HG03064 (cell line): Measurements from ENCODE around the gene ACTBL2.
"Not testable (repeated sequence)": the region's sequence is repeated elsewhere in the genome, so short reads cannot be mapped to it uniquely, and the experiment has no call there.

Experiments
- ATAC-seq: cut with Tn5 transposase; IDR thresholded peaks from one replicate; pipeline ENCODE4 v1.9.1; 2021; ENCODE audit warnings: low read depth; ENCODE audit not compliant: unreplicated experiment

ACTBL2 gene

DNA sequence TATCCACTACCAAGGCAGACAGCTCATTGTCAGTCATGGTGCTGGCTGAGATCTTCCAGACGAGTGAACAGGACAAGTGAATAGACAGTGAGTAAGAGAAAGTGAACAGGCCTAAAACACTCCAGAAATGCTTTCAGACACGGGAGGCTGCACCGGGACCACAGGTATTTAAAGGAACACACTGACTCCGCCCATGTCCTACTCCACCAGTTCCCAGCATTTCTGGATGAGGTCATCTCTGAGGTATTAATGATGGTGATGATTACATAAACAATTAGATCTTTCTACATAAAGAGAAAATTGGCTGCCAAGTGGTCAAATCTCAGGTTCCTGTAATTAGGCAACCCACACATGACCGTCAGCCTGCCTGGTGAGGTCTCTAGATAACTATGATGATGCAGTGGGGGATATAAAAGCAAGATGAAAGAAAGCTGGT, at the start of gene ACTBL2:
Gene ACTBL2, minus strand, starts transcription at position 141 of the 436 bp plus-strand sequence. Its CDS starts 104 bp downstream, at position 37.
- ATAC-seq: no peak

DNA sequence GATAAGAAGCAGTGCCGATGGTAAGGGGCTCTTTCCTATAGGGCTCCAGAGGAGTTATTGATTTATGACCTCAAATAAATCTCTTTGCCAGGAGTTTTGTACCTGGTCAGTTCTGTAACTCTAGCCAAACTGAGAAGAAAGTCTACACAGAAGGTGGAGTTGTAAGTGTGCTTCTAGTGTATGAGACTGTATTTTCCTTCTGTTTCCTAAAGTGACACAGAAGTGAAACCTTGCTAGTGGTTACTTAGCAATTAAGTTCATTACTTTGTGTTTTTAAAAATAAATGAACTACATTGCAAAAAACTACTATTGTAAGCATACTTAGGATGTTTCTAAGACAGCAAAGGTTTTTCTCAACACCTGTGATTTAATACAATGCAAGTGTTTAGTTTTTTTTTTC, 48.7 kb upstream of the ACTBL2 start:
- ATAC-seq: no peak

DNA sequence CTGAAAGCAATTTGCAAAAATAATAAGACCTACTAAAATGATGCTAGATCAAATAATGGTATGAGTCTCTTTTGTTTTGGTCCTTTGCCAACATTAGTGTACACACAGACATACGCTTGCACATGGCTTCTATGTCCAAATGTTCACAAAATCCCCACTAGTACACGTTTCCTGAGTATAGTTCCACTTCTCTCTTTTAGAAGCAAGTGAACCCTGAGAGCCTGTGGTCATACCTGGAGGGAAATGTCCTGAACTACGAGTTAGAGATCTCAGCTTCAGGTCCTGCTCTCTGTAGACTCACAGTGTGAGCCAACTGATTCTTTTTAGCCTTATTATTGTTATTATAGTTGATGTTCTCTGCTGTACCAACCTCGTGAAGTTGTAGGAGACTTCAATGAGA, 47.3 kb upstream of the ACTBL2 start:
- no peak for ATAC-seq

DNA sequence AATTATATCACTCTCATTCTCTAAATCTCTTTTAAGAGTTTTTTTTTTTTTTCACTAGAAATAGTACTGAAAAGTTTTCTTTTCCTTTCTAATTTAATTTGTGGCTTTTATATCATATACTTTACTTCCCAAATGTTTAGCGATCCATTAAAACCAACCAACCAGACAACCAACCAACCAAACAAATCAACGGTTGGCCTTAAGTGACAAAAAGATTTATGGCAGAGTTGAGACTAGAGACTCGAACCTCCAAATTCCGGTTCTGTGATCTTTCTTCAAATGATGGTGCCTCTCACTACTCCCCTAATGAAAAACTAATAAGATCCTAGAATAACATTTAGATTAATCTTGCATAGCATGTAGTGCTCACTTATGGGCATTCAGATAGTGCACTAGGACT, 45.3 kb upstream of the ACTBL2 start:
- ATAC-seq: no peak

DNA sequence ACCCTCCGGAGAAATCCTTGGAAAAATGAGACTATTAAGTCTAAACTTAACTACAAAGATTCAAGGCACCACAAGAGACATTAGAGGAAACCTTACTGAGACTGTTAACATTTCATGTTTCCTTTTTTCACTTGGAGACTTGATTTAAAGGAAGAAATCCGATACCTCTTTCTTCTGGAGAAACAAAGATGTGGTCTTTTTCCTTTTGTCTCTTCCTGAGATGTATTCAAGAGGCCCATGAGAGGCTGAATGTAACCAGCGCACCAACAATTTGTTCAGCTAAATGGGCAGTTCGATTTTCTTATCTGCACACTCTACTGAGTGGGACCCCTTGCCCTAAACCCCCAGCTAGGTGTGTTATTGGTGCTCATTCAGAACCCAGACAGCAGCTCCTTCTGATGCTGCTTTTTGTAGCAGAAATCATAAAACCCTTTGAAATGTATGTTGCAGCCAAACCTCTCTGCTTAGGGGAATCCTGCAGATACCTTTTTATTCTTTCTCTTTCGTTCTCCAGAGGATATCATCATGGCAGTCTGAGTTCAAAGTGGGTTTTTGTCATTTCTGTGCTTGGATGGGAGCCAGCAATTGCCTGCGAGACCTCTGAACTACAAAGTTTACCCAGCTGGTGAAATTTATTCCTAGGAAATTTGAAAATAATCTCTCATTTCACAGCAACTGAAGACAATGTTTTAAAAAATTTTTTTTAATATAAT, 41.9 kb upstream of the ACTBL2 start:
- ATAC-seq: no peak

DNA sequence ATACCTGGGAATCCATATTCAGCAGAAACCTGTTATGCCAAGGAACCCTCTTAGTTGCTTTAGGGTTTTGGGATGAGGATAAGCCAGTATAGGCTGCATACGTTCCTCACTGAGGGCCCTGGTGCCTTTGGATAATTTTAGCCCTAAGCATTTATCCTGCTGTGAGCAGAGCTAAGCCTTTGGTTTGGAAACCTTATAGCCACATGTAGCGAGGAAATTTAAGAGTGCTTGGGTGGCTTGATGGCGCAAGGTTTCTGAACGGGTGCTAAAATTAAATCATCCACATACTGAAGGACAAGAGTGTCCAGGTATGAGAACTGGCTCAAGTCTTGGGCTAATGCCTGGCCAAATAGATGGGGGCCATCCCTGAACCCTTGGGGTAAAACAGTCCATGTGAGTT, 39.9 kb upstream of the ACTBL2 start:
- ATAC-seq: not testable (repeated sequence)

DNA sequence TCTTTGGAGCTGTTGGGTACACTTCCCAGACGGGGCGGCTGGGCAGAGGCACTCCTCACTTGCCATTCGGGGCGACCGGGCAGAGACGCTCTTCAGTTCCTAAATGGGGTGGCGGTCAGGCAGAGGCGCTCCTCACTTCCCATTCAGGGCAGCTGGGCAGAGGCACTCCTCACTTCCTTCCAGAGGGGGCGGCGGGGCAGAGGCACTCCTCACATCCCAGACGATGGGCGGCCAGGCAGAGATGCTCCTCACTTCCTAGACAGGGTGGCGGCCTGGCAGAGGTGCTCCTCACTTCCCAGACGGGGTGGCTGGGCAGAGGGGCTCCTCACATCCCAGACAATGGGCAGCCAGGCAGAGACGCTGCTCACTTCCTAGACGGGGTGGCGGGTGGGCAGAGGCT, 35.8 kb upstream of the ACTBL2 start:
- ATAC-seq: not testable (repeated sequence)

DNA sequence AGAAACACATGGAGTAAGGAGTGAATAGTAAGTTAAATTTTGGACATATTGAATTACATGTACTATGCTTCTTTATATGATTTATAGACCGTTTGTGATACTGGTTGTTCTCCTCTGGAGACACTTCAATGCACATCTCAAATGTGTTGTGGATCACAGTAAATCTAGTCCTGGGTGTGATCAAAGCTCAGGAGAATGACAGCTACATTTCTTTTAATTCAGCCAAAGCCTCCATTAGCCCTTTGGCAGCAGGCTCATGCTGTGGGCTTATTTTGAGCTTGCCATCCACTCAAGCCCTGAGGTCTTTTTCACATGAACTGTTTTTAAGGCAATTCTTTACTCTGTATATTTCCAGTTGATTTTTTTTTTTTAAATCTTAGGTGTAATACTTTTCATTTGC, 34.6 kb upstream of the ACTBL2 start:
- no peak for ATAC-seq

DNA sequence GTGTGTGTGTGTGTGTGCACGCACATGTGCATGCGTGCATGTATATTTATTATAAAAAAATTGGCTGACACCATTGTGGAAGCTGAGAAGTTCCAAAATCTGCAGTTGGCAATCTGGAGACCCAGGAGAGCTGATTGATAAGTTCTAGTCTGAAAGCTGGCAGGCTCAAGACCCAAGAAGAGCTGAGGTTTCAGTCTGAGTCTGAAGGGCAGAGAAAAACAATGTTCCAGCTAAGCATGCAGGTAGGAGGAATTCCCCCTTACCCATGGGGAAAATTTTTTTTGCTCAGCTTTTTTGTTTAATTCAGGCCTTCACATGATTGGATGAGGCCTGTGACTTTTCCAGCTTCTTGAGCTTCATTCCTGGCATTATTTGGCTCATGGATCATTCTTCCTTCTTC, 31.2 kb upstream of the ACTBL2 start:
- no peak for ATAC-seq

DNA sequence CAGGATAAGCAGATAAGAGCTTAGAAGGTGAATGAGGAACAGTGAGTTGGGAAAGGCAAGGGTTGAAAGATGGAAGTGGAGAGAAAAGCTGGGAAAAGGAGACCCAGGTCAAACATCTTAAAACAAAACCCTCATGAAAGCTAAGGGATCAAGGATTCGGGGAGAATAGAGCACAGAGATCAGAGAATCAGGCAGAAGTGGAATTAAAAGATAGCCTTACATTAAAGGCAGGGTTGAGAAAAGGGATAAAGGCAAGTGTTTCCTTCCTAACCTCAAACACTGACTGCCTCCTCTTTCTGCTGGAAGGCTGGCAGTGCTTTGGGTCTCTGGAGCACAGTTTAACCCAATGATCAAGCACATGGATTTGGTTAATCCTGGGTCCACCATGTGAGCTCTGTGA, 28.7 kb upstream of the ACTBL2 start:
- no peak for ATAC-seq

DNA sequence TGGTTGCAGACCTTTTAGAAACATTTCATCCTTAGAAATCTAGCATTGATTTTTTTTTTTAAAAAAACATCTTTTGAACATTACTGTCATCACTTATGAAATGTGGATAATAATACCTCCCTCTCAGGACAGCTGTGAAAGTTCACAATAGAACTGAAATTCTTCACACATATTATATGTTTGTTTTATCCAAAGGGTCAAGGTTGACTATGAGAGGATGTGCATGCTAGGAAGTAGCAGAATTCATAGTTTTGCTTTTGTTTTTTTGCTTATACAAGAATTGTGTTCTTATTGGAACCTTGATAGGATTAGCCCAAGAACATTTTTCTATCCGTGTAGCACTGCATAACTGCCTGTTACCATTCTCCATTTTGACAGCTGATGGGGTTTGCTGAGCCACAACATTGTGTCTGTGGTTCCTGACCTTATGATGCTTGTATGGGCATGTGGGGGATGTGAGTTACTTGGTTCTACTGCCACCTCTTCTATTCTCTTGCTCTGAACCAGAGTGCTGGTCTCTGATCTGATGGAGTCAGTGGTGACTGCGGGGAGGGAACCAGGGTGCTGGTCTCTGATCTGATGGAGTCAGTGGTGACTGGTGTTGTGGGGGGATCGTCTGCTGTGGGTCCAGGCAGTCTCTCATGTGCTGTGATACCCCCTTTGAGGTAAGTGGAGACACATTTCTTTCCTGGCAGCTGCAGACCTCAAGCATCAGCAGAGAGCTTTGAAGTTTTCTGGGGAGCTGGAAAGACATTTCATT, 27.1 kb upstream of the ACTBL2 start:
- no peak for ATAC-seq

DNA sequence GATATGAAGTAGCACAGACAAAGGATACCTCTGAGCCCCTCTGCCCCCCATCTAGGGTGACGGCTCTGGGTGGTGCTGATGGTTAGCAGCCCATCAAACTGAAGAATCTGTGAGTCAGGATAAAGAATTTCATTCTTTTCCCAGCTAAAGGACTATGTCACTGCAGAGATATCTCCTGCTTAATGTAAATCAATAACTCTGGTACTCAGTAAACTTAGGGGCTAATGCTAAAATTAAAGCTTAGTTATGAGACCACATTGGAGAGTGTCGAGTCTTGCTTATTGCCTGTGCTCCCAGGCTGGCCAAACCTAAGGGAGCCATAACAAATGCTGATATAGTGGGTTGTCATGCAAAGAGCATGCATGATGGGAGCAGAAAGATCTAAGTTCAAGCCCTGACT, 25.6 kb upstream of the ACTBL2 start:
- no peak for ATAC-seq

DNA sequence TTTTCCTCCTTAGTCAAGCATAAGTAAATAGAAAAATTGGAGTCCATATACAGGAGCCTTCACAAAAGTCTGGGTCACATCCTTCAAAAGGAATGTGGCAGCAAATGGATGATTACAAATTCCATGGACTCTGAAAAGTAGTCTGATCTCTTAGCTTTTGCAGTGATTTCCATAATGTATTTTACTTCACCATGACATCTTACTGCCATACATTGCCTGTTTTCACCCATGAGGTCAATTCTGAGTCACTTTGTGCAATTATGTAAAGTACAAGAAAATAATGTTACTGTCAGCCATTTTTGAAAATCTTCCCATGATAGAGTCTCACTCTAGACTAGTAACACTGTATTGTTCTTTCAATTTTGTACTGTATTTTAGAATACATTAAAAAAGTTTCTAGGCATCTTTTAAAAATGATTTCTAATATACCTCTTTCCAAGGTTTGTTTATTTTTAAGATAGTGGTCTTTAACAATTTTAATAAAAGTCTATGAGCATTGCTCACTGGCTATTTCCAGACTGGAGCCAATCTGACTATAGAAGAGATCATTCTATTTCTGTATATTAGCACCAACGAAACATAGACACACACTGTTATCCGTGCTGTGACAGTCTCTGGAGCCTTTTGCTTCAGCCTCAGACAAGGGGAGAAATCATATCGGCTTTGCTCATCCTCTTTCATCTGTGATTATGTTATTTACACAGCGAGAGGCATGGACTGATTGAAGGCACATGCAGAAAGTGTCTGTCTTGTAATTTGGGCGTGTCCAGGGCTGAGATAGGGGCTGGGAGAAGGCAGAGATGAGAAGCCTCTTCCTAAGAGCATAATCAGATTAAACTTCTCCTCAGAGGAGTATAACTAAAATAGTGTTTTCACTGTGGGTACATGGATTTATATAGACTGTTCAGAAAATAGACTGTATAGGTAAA, 22.9 kb upstream of the ACTBL2 start:
- ATAC-seq: no peak

DNA sequence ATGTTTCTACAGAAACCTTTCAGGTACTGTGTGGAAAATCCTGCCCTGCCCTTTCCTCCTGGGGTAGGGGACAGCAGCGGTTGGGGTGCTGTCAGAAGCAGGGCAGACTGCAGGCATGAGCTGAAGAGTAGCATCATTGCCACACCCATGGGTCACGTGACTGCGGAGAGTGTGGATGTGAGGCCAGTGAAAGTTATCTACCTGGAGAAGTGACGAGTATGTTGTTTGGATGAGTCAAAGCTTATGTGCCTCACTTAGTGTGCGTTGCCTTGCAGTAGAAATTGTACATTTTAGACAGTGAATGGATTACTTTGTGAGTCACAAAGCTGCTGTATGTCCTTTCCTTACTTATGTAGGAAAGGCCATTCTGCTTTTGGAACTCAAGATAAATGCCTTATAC, 21.7 kb upstream of the ACTBL2 start:
- ATAC-seq: no peak

DNA sequence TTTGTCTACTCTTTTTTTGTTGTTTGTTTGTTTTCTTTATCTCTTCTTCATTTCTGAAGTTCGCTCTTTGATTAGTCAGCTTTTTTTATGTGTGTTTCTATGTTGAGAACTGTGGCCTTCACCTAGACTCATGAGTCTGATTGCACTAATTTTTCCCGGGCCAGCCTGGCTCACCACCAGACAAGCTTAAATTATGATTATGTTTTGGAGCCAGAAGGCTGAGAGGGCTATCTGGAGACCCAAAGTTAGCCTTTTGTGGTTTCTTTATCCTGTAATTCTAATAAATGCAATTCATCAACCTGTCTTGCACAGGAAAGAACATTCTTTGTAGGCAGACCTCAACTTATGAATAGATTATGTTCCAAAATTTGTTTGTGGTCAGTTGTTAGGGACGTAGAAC, 20.8 kb upstream of the ACTBL2 start:
- no peak for ATAC-seq

DNA sequence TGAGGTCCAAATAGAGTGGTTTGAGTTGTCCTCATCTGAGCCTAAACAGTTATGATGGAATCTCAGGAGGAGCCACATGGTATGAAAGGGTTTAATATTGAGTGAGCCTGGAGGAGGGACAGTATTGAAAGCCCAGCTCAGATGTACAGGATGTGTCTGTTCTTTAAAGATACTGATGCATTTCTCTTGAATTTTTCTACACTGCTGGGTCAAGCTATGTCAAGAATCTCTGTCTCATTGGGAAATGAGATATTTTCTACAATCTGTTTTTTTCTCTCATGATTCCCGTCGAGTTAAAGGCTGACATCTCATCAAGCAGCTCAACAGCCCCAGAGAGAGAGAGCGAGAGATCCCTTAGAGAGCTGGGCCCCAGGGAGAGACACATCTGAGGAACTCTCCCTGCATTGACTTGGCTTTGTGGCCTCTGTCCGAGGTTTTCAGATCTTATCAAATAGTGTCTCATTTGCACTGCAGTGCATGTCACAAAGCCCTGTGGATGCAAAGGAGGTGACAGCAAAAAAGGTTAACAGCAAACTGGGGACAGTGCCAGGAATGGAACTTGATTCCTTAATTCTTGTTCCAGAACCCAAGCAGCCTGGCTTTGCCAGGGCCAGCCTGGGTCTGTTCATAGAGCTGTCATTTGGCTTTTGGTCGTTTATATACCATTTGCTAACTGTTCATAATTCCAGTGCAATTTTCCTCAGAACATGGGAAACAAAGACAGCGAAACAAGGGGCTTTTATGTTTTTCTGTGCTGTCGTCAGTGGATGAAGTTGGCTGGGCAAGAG, 19.0 kb upstream of the ACTBL2 start:
- no peak for ATAC-seq

DNA sequence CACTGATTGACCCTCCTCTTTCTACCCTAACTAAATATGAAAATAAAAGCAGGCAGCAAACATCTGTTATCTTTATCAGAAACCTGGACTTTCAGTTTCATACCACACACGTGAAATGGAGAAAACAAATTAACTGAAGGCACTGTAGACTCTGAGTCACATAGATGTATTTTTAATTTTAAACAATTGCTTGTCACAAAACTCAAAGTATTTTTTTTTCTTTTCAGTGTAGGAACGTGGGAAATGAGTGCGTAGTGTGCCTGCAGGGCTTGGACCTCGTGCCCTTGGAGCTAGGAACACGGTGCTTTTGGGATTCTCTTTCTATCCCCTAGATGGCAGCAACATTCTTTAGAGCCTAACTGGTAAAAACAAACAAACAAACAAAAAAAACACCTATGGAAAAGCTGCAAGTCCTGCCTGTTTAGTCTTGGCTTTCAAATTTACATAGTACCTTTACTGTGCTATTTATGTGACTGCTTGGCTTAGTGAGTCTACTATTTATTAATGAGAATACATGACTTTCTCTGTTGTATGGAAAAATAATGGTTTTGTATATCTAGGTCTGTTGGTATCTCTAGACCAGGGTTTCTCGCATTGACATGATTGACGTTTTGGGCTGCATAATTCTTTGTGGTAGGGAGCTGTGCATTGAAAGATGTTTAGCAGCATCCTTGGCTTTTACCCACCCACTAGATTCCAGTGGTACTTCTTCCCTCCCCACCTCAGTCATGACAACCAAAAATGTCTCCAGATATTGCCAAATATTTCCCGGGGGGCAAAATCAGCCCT, 16.8 kb upstream of the ACTBL2 start:
- peak; percentile 69 for ATAC-seq

DNA sequence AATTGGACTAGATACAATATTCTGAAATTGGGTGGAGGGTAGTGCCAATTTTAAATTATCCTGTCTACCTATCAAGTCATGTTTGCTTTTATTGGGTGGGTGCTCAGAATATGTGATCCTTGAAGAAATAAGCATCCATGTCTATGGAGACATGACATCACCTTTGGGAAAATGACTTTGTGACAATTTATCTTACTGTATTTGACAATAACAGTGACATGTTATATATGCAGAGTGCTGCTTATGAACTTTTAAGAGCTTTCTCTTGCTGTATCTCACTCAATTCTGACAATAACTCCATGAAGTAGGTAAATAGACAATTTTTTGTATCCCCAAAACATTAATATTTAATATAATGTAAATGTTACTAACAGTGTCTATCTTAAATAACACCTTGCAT, 15.1 kb upstream of the ACTBL2 start:
- ATAC-seq: no peak

DNA sequence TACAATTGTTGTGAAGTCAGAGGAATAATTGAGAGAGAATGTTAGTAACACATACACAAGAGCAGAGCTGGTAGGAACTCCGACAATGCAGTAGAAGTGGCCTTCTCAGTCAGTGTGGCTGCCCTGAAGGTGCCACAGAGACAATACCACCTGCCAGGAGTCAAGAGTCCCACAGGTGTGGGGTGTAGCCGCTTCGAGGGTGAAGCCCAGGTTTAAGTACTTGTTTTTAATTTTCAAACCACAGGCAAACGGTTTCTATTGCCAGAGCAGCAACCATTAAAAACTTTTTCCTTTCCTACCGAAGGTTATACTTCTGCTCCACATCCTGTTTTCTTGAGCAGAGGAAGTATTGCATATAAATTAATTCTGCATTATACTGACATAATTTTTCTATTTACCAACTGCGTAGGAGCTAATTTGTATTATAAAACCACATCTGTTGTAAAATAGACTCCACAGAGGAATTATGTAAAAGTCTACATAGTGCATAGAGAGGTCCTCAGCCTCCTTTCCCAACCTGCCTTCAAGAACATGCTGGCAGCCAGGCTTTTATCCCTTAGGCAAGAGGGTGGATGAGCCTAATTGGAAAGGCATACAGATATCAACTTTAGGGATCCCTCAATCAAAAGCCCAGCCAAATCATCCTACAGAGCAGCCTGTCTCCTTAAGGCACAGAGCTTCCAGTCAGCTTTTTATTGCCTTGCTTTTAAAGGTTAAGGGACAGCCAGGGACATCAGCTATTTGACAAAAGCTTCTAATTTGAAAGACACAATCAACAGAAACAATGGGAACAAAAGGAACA, 12.9 kb upstream of the ACTBL2 start:
- ATAC-seq: peak; percentile 37
